Measurements from ENCODE around the gene POU2AF2.
"Not testable (repeated sequence)": the region's sequence is repeated elsewhere in the genome, so short reads cannot be mapped to it uniquely, and the experiment has no call there.

Gene POU2AF2

DNA sequence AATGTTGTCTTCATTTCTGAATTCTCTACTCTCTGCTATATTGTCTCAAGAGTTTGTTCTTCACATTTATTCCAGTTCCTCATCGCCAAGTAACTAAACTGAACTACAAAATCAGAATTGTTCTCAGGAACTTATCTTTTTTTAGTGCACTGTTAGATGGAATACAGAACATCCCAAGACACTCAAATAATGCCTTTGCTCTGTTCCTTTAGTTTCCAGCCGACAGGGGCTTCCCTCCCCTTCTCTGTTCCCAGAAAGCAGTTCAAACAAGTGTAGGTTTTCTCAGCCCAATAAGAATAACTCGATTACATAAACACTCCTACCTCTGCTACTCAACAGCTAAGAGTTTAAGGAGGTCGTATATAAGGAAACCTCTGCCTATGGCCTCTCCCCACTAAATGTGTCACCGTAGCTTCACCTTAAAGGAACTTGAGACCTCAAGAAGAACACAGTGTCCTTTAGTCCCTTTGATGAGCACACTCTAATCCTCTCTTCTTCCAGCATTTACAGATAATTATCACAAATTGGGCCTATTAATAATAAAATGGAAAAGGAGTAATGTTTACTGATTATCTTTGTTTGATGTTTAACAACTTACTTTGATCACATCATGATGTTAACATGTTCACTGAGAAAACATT is 59.8 kb downstream of the POU2AF2 start:
- no peak for DNase-seq

DNA sequence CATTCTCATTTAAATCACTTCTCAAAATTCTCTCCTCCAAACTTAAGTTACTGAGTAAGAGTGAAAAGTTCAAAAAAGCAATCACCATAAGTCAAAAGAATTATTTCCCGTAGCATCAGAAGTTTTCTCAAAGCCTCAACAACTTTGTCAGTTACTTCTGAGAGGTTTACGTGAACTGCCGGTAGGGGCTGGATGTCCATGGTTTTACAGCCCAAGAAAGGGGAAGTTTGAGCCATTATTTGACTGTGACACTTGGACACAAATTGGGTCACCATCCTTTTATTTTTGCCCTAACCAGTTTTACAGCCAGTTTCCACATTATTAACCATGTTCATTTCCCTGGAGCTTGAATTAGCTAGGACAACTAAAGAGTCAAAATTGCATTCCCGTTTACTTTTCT is 60.4 kb downstream of the POU2AF2 start:
- no peak for DNase-seq

DNA sequence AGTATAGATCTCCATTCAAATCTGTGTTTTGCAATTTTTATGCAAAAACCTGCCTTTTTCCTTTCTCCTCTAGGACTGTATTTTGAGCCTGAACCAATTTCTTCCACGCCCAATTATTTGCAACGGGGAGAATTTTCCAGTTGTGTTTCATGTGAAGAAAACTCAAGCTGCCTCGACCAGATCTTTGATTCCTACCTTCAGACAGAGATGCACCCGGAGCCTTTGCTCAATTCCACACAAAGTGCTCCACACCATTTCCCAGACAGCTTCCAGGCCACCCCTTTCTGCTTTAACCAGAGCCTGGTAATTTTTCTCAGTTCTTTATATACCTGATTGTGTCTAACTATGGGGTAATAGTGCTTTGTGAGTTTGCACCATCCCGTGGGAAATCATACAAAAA is 60.8 kb downstream of the POU2AF2 start:
- DNase-seq = no peak

DNA sequence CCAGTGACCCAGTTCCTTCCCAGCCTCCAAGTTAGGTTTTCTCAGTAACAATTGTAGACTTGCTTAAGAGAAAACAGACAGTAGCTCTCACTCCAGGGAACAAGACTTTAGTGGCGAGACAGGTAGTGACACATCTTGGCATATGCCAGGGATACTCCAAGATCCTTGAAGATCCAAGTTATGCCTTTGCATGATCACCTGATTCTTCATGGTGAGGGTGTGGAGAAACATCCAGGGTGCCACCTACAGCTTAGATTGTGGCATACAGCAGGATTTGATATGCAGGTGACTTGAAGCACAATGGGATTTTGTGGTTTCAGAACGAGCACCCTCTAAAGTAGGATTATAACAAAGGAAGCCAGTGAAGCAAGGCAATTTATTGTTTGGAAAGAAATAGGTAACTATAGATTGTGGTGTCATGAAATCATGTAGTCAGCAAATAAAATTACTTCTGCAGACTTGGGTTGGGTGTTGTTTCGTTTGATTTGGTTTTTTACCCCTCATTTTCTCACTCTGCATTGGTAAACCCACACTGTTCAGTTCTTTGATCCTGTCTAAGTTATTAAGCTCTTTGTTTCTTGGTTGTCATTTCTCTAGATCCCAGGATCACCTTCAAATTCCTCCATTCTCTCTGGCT is 62.1 kb downstream of the POU2AF2 start:
- DNase-seq = no peak

DNA sequence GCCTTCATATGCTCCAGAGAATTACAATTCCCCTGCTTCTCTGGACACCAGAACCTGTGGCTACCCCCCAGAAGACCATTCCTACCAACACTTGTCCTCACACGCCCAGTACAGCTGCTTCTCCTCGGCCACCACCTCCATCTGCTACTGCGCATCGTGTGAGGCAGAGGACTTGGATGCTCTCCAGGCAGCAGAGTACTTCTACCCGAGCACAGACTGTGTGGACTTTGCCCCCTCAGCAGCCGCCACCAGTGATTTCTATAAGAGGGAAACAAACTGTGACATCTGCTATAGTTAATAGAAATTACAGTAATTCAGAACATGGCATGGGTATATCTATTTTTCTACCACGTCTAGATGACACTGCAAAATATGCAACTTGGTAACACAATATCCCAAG is 62.6 kb downstream of the POU2AF2 start:
- DNase-seq = no peak

DNA sequence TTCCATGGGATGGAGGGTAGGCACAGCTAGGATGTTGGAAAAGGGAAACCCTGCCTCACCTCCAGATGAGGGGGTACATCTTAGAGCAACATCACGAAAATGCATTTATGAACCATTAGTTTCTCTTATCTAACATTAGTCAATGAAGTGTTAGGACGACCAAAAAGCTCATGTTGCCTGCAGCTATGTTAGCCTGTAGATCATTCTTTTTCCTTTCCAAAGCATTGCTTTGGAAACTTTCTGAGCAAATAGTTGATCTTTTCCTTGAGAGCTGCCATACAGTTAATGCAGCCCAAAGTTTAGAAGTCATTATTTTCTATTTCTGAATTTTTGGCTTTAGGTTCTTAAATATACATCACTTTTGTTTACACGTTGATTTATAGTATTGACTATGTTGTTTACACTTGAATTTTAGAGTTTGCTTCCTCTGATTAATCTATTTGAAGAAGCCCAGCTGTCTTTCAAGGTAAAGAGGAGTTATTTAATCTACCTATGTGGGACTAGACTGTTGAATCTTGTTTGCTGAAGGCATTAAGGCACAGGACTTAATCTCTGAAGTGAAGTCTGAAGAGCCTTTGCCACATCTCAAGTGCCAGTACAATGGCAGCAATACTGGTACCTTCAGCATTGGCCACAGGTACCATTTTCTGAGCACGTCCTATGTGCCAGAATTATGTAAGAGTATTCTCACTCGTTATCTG is 63.8 kb downstream of the POU2AF2 start:
- DNase-seq = no peak

DNA sequence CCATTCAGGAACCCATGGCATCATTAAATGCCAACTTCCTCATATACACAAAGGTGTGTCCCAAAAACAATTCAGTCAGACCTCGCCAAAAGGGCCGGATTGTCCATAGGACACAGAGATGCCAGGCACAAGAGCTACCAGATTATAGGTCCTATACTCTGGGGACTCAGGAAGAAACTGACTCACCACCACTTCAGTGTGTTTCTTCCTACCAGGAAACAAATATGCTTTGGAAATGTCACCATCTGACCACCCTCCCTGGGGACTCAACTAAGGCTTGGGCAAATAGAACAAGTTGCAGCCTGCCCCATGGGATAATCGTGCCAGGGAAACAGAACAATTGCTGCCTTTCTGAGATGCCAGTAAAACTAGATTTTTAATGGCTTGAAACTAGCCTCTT is 64.6 kb downstream of the POU2AF2 start:
- no peak for DNase-seq

DNA sequence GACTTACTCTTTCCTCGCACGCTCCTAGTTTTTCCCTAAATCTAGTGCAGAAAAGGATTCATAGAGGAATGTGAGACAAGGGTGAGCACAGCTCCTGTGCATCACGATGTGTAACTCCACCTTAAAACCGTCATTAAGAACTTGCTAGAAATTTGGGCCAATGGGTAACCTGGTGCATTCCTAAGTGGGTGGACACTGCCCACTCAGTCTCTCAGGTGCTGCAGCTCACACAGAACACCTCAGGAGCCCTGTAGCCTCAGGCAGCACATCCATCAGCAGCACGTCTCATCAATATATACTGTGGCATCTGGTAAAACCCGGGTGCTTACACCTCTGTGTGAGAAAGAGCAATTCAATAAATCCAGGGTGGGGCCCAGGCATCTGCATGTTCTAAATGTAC is 65.2 kb downstream of the POU2AF2 start:
- no peak for DNase-seq

DNA sequence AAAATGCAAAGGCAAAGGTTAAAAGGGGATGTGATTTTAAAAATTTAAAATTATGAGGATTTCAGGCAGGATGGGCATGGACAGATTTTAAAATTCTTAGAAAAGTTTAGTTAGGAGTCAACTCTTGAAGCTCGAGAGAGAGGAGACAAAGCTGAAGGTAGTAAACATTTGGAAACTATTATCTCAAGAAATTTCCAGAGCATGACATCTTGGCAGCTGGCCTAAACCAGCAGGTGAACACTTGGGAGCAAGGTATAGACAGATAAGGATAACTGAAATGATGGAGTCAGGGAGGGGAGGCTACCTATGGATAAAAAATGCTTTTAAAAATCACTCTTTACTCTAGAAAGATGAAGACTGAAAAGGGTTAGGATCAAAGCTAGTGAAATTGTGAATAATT is 66.6 kb downstream of the POU2AF2 start:
- no peak for DNase-seq

DNA sequence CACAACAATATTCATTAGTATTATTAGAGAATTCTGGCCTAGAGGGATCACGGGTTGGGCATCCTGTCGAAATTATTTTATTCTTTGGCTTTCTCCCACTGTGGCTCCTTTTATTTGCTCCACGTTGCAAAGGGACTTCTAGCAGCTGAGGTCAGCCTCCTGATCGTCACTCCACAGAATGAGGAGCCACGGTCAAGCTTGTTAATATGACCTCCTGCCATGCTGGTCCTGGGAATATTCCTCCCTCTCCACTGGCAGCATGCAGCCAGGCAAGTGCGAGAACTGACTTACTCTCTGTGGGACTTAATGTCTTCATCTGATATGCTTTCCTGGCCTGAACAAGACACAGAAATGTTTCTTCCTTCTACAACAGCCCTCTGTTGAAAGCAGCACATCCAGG is 73.8 kb downstream of the POU2AF2 start:
- no peak for DNase-seq

DNA sequence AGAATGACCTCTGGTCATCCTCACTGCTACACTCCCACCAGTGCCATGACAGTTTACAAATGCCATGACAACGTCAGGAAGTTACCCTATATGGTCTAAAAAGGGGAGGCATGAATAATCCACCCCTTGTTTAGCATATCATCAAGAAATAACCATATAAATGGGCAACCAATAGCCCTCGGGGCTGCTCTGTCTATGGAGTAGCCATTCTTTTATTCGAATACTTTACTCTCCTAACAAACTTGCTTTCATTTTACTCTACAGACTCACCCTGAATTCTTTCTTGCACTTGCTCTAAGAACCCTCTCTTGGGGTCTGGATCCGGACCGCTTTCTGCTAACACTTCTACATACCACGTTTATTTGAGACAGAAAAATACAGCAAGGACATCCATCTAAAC is 74.7 kb downstream of the POU2AF2 start:
- not testable (repeated sequence) for DNase-seq

DNA sequence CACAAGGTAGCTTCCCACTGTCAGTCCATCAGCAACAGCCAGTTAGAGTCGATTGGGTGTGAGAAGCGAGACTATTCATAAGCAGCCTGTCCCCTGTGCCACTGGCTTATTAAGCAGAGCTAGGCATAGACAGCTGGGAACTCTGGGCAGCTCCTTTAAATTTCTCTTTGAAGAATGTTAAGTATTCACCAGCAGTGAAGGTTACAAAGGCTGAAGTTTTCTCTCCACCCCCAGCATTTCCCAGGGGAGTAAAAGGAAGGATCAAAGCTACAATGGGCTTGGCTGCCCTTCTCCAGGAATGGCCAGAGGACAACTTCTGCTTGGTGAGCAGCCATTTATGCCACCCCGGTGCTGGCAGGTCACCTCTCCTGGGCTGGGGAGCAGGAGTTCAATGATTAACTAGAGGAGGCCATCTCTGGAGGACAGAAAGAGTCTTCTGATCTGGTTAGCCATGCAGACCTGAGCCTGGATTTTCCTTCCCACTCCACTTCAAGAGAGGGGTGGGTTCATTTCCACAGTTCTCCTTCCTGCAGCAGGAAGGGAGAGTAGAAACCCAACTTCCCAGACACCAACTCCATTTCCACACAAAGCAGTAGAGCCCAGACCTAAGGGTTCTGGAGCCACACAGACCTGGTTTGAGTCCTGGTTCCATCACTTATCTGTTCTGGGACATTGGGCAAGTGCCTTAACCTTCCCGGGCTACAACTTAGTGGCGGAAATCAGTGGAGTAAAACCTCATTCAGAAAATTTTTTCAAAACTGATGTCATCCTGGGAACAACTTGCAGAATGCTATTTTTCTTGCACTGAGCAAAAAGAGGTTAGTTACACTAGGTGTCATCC is 75.4 kb downstream of the POU2AF2 start:
- no peak for DNase-seq

DNA sequence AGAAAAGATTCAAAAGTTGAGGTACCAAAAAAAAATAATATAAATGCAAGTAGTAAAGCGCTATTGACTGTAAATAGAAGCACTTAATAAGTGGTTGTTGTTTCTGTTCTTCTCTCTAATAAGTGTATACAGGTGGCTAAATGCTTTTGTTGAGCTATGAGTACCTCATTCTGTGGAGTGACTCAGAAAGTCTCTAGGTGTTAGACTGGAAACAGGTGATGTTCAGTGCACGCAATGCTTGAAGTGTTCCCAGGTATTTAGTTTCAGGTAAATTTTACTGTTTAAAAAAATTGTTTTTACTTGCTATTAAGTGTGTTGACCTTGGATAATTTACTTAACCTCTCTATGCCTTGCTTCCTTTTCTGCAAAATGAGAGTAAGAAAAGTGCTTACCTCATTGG is 77.0 kb downstream of the POU2AF2 start:
- DNase-seq = no peak

DNA sequence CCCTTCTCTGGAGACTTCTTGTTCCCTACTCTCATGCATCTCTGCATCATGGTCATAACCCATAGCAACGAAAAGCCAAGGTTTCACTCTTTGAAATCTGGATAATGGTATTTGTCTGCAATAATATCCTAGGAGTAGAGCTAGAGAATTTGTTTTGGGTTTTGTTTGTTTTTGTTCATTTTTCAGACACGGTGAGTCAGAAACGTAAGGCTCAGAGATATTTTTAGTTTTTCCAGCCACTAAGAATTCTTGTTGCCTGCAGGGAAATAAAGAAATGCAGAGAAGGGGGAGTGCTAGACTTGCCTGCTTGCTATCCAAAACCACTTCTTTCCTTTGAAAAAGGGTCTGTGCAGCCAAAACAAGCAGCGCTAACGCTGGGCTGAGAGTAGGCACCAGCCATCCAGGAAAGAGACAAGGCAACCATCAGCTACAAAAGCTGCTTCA is 78.8 kb downstream of the POU2AF2 start:
- no peak for DNase-seq

DNA sequence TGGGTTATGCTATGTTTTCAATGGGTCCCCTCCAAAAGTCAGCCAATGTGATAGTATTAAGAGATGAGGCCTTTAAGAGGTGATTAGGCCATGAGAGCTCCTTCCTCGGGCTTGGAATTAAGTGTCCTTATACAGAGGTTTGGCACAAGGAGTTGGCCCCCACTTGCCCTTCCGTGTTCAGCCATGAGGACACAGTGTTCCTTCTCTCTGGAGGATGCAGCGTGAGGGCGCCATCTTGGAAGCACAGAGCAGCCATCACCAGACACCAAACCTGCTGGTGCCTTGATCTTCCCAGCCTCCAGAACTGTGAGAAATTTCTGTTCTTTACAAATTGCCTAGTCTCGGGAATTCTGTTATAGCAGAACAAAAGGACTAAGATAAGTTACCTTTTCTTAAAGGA is 79.7 kb downstream of the POU2AF2 start:
- DNase-seq = no peak

DNA sequence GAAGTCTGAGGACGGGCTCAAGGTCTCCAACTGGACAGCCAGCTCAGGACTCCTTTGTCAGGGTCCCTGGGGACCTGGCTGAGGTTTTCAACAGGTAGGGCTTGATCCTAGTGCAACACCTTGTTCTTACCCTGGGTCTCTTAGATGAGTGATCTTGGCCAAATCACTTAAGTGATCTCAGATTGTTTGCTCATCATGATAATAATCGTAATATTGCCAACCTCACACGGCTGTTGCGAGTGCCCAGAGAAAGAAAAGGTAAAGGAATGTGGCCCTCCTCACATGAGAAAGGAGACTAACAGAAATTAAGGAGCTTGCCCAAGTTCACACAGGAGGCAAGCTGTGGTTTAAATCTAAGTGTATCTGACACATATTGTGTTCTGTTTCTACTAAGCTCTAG is 81.3 kb downstream of the POU2AF2 start:
- DNase-seq = no peak

DNA sequence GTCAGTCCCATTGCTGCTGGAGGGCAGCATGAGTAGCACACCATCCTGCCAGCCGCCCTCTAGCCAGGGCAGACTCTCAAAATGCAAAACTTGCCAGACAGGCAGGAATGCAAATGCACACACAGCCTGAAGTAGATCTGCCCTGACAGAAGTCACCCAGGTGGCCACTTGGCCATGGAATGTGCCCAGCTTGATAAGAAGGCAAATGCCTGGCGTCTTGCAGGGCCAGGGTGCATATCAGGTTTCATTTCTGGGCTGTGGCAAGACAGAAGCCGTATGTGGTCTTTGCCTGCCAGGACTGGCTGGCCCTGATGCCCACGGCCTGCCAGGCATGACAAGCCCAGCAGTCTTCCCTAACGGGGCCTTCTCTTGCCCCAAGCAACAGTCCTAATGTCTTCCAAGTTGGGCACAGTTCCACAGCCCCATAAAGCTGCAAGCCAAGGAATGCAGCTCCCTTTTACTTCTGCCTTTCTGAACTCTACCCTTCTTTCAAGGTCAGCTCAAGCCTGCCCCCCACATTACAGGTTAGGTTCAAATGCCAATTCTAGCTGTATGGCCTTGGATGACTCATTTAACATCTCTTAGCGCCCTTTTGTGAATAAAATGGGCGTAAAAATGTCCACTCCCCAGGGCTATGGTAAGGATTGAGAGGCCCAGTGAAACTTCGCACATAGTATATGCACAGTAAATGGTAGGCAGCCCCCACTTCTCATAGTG is 82.5 kb downstream of the POU2AF2 start:
- no peak for DNase-seq

DNA sequence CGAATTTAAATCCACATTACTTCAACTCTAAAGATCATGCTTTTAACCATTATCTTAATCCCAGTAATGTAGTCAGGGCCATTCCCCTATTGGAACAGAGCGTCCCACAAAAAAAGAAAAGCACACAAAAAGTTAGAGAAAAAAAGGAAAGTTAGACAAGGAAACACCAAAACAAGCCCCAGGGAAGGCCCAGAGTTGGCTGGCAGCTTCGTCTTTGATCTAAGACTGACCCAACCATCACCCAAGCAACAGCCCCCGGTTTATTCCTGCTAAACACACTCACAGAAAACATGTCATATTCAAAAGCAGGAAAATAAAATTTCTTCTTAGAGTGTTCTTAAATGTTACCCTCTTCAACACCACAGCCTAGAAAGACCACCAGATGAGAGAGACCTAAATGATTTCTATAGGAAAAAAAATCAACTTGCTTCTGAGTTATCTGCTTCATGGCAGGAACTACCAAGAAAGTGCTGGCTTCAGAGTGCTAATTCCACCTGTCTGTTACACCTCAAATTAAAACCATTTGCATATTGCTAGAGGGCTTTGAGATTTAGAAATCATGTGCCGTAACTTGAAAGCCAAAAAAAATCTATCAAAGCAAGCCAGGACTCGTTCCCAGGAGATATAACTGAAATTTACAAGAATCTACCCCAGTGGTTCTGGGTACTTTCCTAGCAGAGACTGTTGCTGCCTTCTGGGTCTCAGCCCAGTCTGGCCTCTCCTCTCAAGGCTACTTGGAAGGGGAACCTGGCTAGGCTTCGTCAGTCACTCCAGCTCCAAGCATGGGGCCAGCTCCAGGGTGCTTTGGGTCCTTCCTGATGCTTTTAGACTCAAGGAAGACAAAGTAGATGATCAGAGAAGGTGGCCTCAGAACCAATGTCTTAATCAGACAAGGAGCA is 84.0 kb downstream of the POU2AF2 start:
- DNase-seq = no peak

DNA sequence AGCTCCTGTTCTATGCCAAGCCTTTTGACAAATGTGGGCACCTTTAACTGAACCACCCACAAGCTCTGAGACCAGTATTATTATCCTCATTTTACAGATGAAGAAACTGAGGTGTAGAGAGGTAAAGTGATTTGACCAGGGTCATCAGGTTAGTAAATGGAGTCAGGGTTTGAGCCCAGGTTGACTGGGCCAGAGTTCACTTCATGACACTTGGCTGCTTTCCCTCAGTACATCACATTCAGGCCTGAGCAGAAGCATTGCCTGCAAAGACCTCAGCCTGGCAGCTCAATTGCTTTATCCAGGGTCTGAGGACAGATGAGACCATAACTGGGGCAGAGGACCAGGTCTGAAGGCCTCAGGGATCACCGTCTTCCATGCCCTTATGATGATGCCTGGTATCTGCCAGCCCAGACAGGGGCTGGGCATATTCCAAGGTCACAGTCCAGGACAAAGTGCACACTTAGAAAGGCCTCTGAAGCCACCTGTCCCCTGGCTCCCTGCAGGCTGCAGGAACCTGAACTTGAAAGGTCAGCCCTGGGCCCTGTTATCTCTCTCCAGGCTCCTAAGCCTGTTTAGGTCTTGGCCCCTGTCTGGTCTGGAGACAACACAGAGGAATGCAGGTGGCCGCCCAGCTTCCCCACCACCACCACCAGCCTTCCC is 84.8 kb downstream of the POU2AF2 start:
- no peak for DNase-seq

DNA sequence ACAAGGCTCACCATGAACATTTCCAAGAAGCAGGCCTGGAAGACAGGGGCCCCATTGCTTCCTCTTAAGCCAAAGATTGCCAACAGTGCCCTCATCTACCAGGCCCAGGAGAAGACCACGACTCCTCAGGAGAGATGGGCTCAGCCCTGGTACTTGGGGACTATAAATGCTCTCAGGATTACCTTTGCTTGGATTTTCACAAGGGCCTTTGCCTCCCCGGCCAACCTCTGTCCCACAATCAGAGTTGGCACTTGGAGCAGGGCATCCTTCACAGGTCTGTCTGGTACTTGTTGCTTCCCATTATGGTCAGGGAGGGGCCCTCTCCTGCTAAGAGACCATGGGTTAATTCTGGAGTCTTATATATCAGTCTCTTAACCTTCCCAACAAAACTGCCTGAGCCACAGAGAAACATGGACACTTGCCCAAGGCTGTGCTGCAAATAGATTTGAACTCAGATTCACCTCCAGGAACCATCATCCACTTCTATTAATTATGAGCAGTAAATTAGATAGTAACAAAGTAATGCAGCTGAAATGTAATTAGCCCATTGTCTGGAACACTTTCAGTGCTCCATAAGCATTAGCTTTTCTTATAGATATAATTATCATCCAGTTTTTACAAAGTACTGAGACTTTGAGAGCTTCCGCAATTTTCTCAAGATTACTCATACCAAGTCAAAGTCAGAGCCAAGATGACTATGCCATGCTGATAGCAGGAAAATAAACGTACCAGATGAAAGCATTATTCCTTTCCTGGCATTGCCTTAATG is 86.4 kb downstream of the POU2AF2 start:
- DNase-seq = no peak
